ENCODE results near the gene SCAI.

GRCh38 chr9:125028041-125028440, 115.3 kb downstream of the SCAI start:
- TF ChIP-seq CTCF (IDR thresholded peaks at IDR 0.05) = no peak
- TF ChIP-seq POLR2A (IDR thresholded peaks at IDR 0.05) = no peak

All from thyroid gland (tissue), 4 donors.